HG02970 (cell line): ENCODE results near the gene CACNA1G.

Source experiments
- ATAC-seq: cut with Tn5 transposase; IDR thresholded peaks from one replicate; pipeline ENCODE4 v1.9.1; 2021; ENCODE audit warnings: mild to moderate bottlenecking, moderate library complexity, moderate number of reproducible peaks; ENCODE audit not compliant: unreplicated experiment, low FRiP score

The CACNA1G gene

GRCh38 chr17:50664788-50665458 is 104.4 kb downstream of the CACNA1G start:
- no peak for ATAC-seq

DNA sequence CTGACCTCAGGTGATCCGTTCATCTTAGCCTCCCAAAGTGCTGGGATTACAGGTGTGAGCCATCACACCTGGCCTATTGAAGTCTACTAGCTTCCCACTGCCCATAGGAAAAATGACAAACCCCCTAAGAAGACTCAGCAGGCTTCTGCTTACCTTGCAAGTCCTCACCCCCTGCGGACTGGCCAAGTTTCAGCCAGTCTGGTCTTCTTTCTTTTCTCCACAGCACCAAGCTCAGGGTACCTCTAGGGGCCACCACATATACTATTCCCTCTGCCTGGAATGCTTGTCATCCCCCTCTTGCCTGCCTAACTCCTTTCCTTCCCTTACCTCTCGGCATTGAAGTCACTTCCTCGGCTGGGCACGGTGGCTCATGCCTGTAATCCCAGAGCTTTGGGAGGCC is 105.3 kb downstream of the CACNA1G start:
- ATAC-seq = no peak

GRCh38 chr17:50666316-50666715 is 105.8 kb downstream of the CACNA1G start:
- no peak for ATAC-seq

DNA sequence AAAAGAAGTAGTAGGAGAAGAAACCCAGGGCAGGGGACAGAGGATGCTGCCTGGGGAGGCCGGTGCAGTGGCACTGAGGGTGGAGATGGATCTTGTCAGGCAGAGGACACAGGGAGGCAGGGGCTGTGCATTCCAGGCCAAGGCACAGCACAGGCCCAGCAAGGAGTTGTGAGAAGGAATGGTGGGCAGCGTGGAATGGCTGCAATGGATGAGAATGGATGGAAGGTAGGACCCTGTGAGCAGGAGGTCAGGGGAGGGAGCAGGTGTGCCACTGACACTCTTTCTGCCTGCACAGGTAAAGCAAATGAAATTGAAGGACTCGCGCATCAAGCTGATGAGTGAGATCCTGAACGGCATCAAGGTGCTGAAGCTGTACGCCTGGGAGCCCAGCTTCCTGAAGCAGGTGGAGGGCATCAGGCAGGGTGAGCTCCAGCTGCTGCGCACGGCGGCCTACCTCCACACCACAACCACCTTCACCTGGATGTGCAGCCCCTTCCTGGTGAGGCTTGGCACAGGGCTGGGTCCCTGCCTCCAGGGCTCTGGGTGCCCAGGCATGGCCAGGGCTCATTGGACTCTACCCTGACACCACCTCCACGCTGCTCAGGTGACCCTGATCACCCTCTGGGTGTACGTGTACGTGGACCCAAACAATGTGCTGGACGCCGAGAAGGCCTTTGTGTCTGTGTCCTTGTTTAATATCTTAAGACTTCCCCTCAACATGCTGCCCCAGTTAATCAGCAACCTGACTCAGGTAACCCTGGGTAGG is 106.9 kb downstream of the CACNA1G start:
- ATAC-seq = no peak

DNA sequence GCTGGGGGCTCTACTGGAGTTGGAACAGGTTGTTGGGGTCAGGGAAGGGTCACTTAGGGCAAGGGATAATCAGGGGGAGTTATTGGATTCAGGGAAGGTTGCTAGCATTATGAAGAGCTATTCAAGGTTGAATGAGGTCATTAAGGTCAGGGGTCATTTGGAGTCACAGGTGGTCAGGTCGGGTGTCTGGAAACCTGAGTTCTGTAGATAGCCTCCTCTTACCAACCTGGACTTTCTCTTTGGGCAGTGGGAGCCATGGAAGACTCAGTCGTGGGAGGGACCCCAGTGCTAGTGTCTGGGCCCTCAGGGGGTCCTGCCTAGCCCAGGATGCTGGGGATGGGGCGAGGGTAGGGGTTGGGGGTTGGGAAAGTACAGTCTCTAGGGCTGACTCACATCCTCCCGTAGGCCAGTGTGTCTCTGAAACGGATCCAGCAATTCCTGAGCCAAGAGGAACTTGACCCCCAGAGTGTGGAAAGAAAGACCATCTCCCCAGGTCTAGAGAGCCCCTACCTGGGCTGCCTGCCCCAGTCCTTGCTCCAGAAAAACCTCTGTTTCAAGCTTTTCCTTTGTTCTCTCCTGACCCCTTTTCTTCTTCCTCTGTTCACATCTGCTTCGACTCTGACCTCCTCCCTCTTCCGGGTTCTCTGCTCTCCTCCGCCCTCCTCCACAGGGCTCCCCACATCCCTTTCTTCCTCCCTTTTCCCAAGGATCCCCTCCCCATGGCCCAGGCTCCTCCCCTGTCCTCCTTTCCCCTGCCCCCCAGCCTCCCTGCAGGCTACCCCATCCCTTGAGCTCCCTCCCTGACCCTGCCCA is 107.7 kb downstream of the CACNA1G start:
- no peak for ATAC-seq

- no peak for ATAC-seq
Observed at GRCh38 chr17:50668838-50669581, 108.5 kb downstream of the CACNA1G start.

GRCh38 chr17:50672071-50672470 is 111.6 kb downstream of the CACNA1G start:
- ATAC-seq = no peak

DNA sequence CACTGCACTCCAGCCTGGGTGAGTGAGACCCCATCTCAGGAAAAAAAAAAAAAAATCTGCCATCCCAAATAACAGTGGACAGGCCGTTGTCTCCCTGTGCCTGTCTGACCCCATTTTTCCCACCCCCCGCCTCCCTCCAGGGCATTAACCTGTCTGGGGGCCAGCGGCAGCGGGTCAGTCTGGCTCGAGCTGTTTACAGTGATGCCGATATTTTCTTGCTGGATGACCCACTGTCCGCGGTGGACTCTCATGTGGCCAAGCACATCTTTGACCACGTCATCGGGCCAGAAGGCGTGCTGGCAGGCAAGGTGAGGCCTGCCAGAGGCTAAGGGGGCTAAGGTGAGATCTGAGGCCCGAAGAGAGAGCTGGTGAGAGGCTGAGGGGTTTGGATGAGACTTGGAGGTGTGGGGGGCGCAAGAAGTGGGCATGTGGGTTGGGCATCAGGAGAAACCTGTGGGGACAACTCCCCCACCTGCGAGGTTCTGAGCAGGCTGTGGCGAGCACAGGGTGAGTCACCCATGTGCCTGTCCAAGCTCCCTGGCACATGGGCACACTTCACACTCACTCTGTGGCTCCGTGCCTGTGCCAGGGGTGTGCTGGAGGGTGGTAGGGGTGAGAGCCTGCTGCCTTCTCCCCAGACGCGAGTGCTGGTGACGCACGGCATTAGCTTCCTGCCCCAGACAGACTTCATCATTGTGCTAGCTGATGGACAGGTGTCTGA is 112.5 kb downstream of the CACNA1G start:
- ATAC-seq = no peak

- no peak for ATAC-seq
Observed at GRCh38 chr17:50675190-50675589, 114.7 kb downstream of the CACNA1G start.

DNA sequence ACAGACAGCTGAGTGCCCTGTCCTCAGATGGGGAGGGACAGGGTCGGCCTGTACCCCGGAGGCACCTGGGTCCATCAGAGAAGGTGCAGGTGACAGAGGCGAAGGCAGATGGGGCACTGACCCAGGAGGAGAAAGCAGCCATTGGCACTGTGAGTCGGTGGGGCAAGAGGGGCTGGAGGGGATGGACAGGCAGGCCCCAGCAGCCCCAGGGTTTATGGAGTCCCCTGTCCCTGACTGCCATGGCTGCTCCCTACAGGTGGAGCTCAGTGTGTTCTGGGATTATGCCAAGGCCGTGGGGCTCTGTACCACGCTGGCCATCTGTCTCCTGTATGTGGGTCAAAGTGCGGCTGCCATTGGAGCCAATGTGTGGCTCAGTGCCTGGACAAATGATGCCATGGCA is 115.1 kb downstream of the CACNA1G start:
- no peak for ATAC-seq

DNA sequence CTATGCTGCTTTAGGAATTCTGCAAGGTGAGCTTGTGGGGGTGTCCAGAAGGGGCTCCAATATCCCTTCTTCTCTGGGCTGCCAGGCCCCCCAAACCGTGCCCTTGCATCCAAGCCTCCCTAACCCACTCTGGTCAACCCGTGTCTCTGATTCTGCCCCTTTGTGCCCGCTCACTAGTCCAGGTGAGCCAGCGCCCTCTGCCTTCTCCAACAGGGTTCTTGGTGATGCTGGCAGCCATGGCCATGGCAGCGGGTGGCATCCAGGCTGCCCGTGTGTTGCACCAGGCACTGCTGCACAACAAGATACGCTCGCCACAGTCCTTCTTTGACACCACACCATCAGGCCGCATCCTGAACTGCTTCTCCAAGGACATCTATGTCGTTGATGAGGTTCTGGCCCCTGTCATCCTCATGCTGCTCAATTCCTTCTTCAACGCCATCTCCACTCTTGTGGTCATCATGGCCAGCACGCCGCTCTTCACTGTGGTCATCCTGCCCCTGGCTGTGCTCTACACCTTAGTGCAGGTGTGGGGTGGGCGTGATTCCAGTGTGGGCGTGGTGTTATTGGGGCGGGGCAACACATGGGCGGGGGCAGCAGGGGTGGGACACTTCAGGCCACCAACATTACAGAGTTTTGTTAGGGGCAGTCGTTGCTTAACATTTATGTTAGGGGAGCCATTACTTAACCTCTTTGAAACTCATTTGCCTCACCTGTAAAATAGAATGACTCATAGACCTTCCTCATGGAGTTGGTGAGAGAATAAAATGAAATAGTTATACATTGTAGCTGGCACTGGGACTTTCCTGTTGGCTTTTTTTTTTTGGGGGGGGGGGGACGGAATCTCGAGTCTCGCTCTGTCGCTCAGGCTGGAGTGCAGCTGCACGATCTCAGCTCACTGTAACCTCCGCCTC is 115.8 kb downstream of the CACNA1G start:
- ATAC-seq = no peak
